MM.1S (cell line): ENCODE measurements around the gene ZNF106.

Experiments used
- DNase-seq: peaks from one replicate; pipeline ENCODE4 v3.0.0-alpha.2; 2015
- H2AFZ ChIP-seq: fragments of 300-600 bp; sonication (generic); 2 replicates; pipeline ENCODE4 v1.6.0; 2016; ENCODE audit warnings: antibody characterized with exemption, low read length
- H3F3A ChIP-seq: fragments of 300-600 bp; sonication (generic); 2 replicates; pipeline ENCODE4 v1.6.1; 2016; ENCODE audit warnings: mild to moderate bottlenecking, antibody characterized with exemption, low read length, moderate library complexity, mixed read lengths; ENCODE audit not compliant: insufficient read depth
- H3K27ac ChIP-seq: fragments of 300-600 bp; sonication (generic); 2 replicates; pipeline ENCODE4 v1.5.1; 2016; ENCODE audit warnings: mild to moderate bottlenecking, low read length
- H3K27me3 ChIP-seq: fragments of 300-600 bp; sonication (generic); replicated peaks from 2 replicates; pipeline ENCODE4 v1.6.0; 2016; ENCODE audit warnings: low read length; ENCODE audit not compliant: insufficient read depth
- H3K36me3 ChIP-seq: fragments of 300-600 bp; sonication (generic); replicated peaks from 2 replicates; pipeline ENCODE4 v1.6.1; 2016; ENCODE audit warnings: mild to moderate bottlenecking, low read length, mixed read lengths; ENCODE audit not compliant: insufficient read depth
- H3K4me1 ChIP-seq: fragments of 300-600 bp; sonication (generic); 2 replicates; pipeline ENCODE4 v1.6.1; 2016; ENCODE audit warnings: low read length, mixed read lengths
- H3K4me2 ChIP-seq: fragments of 300-600 bp; sonication (generic); 2 replicates; pipeline ENCODE4 v1.6.0; 2016; ENCODE audit warnings: low read depth, low read length
- H3K4me3 ChIP-seq: fragments of 300-600 bp; sonication (generic); 2 replicates; pipeline ENCODE4 v1.5.1; 2016; ENCODE audit warnings: low read length, mixed read lengths
- H3K79me2 ChIP-seq: fragments of 300-600 bp; sonication (generic); 2 replicates; pipeline ENCODE4 v1.6.1; 2016; ENCODE audit warnings: mixed run types, low read length, mixed read lengths
- H3K9ac ChIP-seq: fragments of 300-600 bp; sonication (generic); 2 replicates; pipeline ENCODE4 v1.6.1; 2016; ENCODE audit warnings: low read length, mixed read lengths
- H3K9me2 ChIP-seq: fragments of 300-600 bp; sonication (generic); replicated peaks from 2 replicates; pipeline ENCODE4 v1.6.1; 2016; ENCODE audit warnings: mild to moderate bottlenecking, low read length, mixed read lengths; ENCODE audit not compliant: insufficient read depth
- H3K9me3 ChIP-seq: fragments of 300-600 bp; sonication (generic); replicated peaks from 2 replicates; pipeline ENCODE4 v1.6.1; 2016; ENCODE audit warnings: mild to moderate bottlenecking, low read length, mixed read lengths; ENCODE audit not compliant: insufficient read depth
- H4K20me1 ChIP-seq: fragments of 300-600 bp; sonication (generic); 2 replicates; pipeline ENCODE4 v1.6.1; 2016; ENCODE audit warnings: mild to moderate bottlenecking, low read length, moderate library complexity, mixed read lengths; ENCODE audit not compliant: insufficient read depth
- EZH2 ChIP-seq: fragments of 300-600 bp; sonication (generic); optimal IDR thresholded peaks from 2 replicates; pipeline ENCODE3; 2017; ENCODE audit warnings: low read depth, mild to moderate bottlenecking, antibody characterized with exemption, low read length, mixed read lengths
- EZH2phosphoT487 ChIP-seq: fragments of 300-600 bp; sonication (generic); IDR thresholded peaks from 2 replicates; pipeline ENCODE4 v1.6.1; 2018; ENCODE audit warnings: antibody characterized with exemption, low read length
- TF ChIP-seq, protein P1 (sequence below): fragments of 300-600 bp; sonication (generic); IDR thresholded peaks from 2 replicates; pipeline ENCODE4 v1.5.1; 2016; ENCODE audit warnings: antibody characterized with exemption, low read length, mixed read lengths

Gene ZNF106

DNA sequence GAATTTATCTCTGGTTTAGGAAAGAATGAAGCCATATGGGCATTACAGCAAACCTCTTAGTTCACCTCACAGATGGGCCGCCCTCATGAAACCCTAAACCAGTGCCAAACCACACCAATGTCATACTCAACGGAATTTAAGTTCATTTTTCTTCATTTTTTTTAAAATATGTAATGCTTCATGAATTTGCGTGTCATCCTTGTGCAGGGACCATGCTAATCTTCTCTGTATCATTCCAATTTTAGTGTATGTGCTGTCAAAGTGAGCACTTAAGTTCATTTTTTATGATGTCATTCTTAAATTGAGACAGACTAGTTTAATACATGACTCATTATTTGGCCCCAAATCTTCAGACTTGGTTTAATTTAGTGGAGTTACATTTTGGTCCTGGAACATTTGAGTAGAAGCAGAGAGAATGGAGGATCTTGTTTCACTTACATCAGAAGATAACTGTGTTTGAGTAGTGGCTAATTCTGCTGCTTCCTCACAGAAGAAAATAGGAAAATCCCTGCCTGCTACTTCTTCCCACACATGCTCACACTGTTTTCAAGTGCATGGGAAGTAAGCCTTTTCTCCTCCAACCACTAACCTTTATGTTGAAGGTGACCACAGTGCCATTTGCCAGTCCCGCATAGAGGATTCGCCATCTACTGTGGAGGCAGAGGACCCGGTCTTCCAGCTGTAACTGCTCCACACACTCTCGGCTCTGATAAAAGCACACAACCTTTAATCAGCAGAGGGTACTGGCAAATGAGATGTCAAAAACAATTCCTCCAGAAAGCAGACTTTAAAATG, 63.3 kb downstream of the ZNF106 start:
- TF ChIP-seq, protein P1, sequence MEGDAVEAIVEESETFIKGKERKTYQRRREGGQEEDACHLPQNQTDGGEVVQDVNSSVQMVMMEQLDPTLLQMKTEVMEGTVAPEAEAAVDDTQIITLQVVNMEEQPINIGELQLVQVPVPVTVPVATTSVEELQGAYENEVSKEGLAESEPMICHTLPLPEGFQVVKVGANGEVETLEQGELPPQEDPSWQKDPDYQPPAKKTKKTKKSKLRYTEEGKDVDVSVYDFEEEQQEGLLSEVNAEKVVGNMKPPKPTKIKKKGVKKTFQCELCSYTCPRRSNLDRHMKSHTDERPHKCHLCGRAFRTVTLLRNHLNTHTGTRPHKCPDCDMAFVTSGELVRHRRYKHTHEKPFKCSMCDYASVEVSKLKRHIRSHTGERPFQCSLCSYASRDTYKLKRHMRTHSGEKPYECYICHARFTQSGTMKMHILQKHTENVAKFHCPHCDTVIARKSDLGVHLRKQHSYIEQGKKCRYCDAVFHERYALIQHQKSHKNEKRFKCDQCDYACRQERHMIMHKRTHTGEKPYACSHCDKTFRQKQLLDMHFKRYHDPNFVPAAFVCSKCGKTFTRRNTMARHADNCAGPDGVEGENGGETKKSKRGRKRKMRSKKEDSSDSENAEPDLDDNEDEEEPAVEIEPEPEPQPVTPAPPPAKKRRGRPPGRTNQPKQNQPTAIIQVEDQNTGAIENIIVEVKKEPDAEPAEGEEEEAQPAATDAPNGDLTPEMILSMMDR = no peak
- TF ChIP-seq EZH2phosphoT487 = no peak
- no peak for TF ChIP-seq EZH2
- H3K36me3 ChIP-seq = no peaks in the 10 kb centered on the region

DNA sequence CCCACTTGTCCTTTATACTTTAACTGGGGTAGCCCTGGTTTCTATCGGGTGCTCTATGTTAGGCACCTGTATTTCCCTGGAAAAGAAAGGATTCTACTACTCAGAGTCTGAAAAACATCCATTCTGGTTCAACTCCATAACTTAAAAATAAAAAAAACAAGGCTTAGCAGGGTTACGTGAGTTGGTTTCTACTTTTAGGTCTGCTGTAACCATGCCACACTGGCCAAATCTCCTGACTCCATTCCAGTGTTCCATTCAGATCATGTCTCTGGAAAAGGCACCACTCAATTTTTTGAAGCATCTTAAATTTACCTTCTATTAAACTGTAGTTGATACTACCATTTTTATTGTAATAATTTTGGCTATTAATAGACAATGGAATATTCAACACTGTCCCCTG, 69.6 kb downstream of the ZNF106 start:
- Histone ChIP-seq H3K79me2 (no peaks in the 10 kb centered on the region), H2AFZ (no peak overlapping the region), H3K27ac (no peak overlapping the region), H3K27me3 (no peaks in the 10 kb centered on the region), H3K4me1 (no peaks in the 10 kb centered on the region), H3K9ac (no peak overlapping the region), H3F3A (no peaks in the 10 kb centered on the region), H4K20me1 (no peaks in the 10 kb centered on the region), H3K9me2 (no peaks in the 10 kb centered on the region), H3K4me3 (no peak overlapping the region), H3K9me3 (no peaks in the 10 kb centered on the region), H3K4me2 (no peak overlapping the region), H3K36me3 (no peaks in the 10 kb centered on the region)
- no peak for DNase-seq
- TF ChIP-seq, protein P1 = no peak
- TF ChIP-seq EZH2phosphoT487 (no peak), EZH2 (no peak)

More for the DNA sequence above, 63.3 kb downstream of the ZNF106 start:
- no peaks in the 10 kb centered on the region for H3K9me3 ChIP-seq
- H3K9ac ChIP-seq = no peak overlapping the region
- H3K4me3 ChIP-seq = no peak overlapping the region
- no peaks in the 10 kb centered on the region for H4K20me1 ChIP-seq
- H3K4me1 ChIP-seq = no peaks in the 10 kb centered on the region
- no peak overlapping the region for H2AFZ ChIP-seq
- H3K79me2 ChIP-seq = no peaks in the 10 kb centered on the region
- H3K4me2 ChIP-seq = no peak overlapping the region
- DNase-seq = no peak
- H3K27ac ChIP-seq = no peak overlapping the region
- H3K27me3 ChIP-seq = no peaks in the 10 kb centered on the region
- H3K9me2 ChIP-seq = no peaks in the 10 kb centered on the region
- no peaks in the 10 kb centered on the region for H3F3A ChIP-seq

DNA sequence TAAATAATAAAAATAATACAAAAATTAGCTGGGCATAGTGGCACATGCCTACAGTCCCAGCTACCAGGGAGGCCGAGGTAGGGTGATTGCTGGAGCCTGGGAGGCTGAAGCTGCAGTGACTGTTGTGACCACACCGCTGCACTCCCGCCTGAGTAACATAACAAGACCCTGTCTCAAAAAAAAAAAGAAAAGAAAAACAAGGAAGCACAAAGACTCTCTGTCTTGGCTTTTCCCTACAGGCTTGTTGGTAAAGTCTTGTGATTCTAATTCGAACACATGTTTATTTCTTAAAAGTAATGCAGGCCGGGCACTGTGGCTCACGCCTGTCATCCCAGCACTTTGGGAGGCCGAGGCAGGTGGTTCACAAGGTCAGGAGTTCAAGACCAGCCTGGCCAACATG, 71.6 kb downstream of the ZNF106 start:
- H3K27me3 ChIP-seq = no peaks in the 10 kb centered on the region
- H4K20me1 ChIP-seq = no peaks in the 10 kb centered on the region
- no peak overlapping the region for H3K9ac ChIP-seq
- no peaks in the 10 kb centered on the region for H3K36me3 ChIP-seq
- TF ChIP-seq, protein P1 = no peak
- TF ChIP-seq EZH2phosphoT487 (no peak), EZH2 (no peak)
- no peak overlapping the region for H3K4me2 ChIP-seq
- H3F3A ChIP-seq = no peaks in the 10 kb centered on the region
- H3K27ac ChIP-seq = no peak overlapping the region
- no peak for DNase-seq
- H2AFZ ChIP-seq = no peak overlapping the region
- no peaks in the 10 kb centered on the region for H3K9me2 ChIP-seq
- no peaks in the 10 kb centered on the region for H3K4me1 ChIP-seq
- H3K9me3 ChIP-seq = no peaks in the 10 kb centered on the region
- no peak overlapping the region for H3K4me3 ChIP-seq
- no peaks in the 10 kb centered on the region for H3K79me2 ChIP-seq
